Prostate gland (tissue), 2 donors: ENCODE measurements around the gene DCUN1D2. TPM values are rescaled to one million over a fixed set of nuclear protein-coding genes. Genes with fewer than 3 reads are reported as not detected.

Experiments
- DNase-seq: peaks from one replicate; pipeline ENCODE4 v3.0.0-alpha.2; 2019; ENCODE audit warnings: low spot score
- H3K27ac ChIP-seq, 2 donors: fragments of 200-600 bp; sonication (generic); 2 replicates each; pipeline ENCODE4 v1.5.1; 2017 to 2019
- H3K27me3 ChIP-seq: fragments of 200-600 bp; sonication (generic); replicated peaks from 2 replicates; pipeline ENCODE4 v1.5.1; 2019; ENCODE audit not compliant: insufficient read depth
- H3K36me3 ChIP-seq, 2 donors: fragments of 200-600 bp; sonication (generic); 1 replicate in 1 of 2; 2 replicates in 1 of 2; pipeline versions ENCODE4 v1.5.1 to v1.8.1; 2017 to 2019
- H3K4me1 ChIP-seq: fragments of 200-600 bp; sonication (generic); replicated peaks from 2 replicates; pipeline ENCODE4 v1.5.1; 2019
- H3K4me3 ChIP-seq, 2 donors: fragments of 200-600 bp; sonication (generic); 2 replicates each; pipeline ENCODE4 v1.5.1; 2017 to 2019
- H3K9me3 ChIP-seq: fragments of 200-600 bp; sonication (generic); 2 replicates; pipeline ENCODE4 v1.5.1; 2017
- CTCF ChIP-seq, 4 experiments: fragments of 200-600 bp in 2 of 4; fragments of 450-650 bp in 2 of 4; sonication (generic) in 2 of 4; IDR thresholded peaks; 1 replicate in 3 of 4; 2 replicates in 1 of 4; pipeline ENCODE4 v1.5.1; 2016 to 2019; ENCODE audit warnings: antibody characterized with exemption in 4 of 4, mild to moderate bottlenecking in 2 of 4, moderate library complexity in 2 of 4
- POLR2A ChIP-seq: fragments of 450-650 bp; IDR thresholded peaks from one replicate; pipeline ENCODE4 v1.6.1; 2016; ENCODE audit warnings: antibody characterized with exemption, mild to moderate bottlenecking
- POLR2AphosphoS5 ChIP-seq: sonication (generic); formaldehyde crosslinking; IDR thresholded peaks from one replicate; pipeline ENCODE4 v1.6.1; 2017; ENCODE audit warnings: antibody characterized with exemption
- WGBS: methylation state at CpG from one replicate; pipeline ENCODE4 v1.1.5; 2018; 5-methylcytosine and 5-hydroxymethylcytosine counted together
- intact Hi-C: fragments of 100-400 bp; cut with DNase I; formaldehyde crosslinking; loops from one replicate; pipeline ENCODE4 v1.14.2; 2022
- total RNA-seq, 2 donors: library from RNA; depleted of rRNA; stranded (reverse); fragments of >200 nt; gene quantifications; one replicate each; pipeline ENCODE4 v1.1.0, GENCODE V29; 2016

The DCUN1D2 gene
- total RNA-seq, 2 donors from 2014 or later, result 11.0 to 48.0 TPM

GRCh38 chr13:113520571-113520970 lies 30.1 kb upstream of the DCUN1D2 start:
- Histone ChIP-seq H3K4me1 (no peaks in the 10 kb centered on the region), H3K36me3 (no peaks in the 10 kb centered on the region), H3K27ac (no peak overlapping the region), H3K9me3 (no peaks in the 10 kb centered on the region), H3K4me3 (no peak overlapping the region), H3K27me3 (no peaks in the 10 kb centered on the region)
- intact Hi-C loops, result no loop called here
- DNase-seq, result no peak
- 87% methylated on average over 16 of the region's 16 CpGs for WGBS
- no peak for TF ChIP-seq POLR2A
- no peak for TF ChIP-seq POLR2AphosphoS5
- TF ChIP-seq CTCF (IDR thresholded peaks at IDR 0.05), result no peak

GRCh38 chr13:113519556-113519955 lies 29.0 kb upstream of the DCUN1D2 start:
- Histone ChIP-seq H3K4me3 (no peak overlapping the region), H3K36me3 (no peaks in the 10 kb centered on the region), H3K27ac (no peak overlapping the region), H3K9me3 (no peaks in the 10 kb centered on the region), H3K27me3 (no peaks in the 10 kb centered on the region), H3K4me1 (no peaks in the 10 kb centered on the region)
- DNase-seq, result no peak
- TF ChIP-seq POLR2AphosphoS5 (no peak), POLR2A (no peak), CTCF (IDR thresholded peaks at IDR 0.05) (no peak)
- WGBS, result 96% methylated on average over 14 of the region's 14 CpGs
- intact Hi-C loops, result no loop called here

- DNase-seq, result no peak
- H3K4me3 ChIP-seq, result no peak overlapping the region
- H3K27ac ChIP-seq, result no peak overlapping the region
- H3K36me3 ChIP-seq, result no peaks in the 10 kb centered on the region
- no peak for TF ChIP-seq POLR2AphosphoS5
- TF ChIP-seq CTCF (IDR thresholded peaks at IDR 0.05), result no peak
- TF ChIP-seq POLR2A, result no peak
- intact Hi-C loops, result no loop called here
- H3K4me1 ChIP-seq, result no peaks in the 10 kb centered on the region
- WGBS, result 91% methylated on average over 21 of the region's 21 CpGs
- no peaks in the 10 kb centered on the region for H3K9me3 ChIP-seq
- H3K27me3 ChIP-seq, result no peaks in the 10 kb centered on the region
Observed at GRCh38 chr13:113518076-113518803, 27.7 kb upstream of the DCUN1D2 start.

- no peaks in the 10 kb centered on the region for H3K4me1 ChIP-seq
- peaks cover 0 to 12% of the 10 kb centered on the region in 2 donors for H3K36me3 ChIP-seq
- intact Hi-C loops, result no loop called here
- H3K9me3 ChIP-seq, result no peaks in the 10 kb centered on the region
- TF ChIP-seq POLR2A (no peak), POLR2AphosphoS5 (no peak), CTCF (IDR thresholded peaks at IDR 0.05) (no peak)
- H3K4me3 ChIP-seq, result no peak overlapping the region
- 95% methylated on average over 5 of the region's 5 CpGs for WGBS
- H3K27me3 ChIP-seq, result no peaks in the 10 kb centered on the region
- no peak overlapping the region for H3K27ac ChIP-seq
- no peak for DNase-seq
Observed at GRCh38 chr13:113514847-113515246, 24.3 kb upstream of the DCUN1D2 start.

GRCh38 chr13:113513761-113514160 lies 23.2 kb upstream of the DCUN1D2 start:
- 73% methylated on average over 8 of the region's 8 CpGs for WGBS
- Histone ChIP-seq H3K27me3 (no peaks in the 10 kb centered on the region), H3K9me3 (no peaks in the 10 kb centered on the region), H3K4me1 (no peaks in the 10 kb centered on the region), H3K4me3 (no peak overlapping the region), H3K36me3 (peaks cover 0 to 12% of the 10 kb centered on the region in 2 donors), H3K27ac (no peak overlapping the region)
- no peak for TF ChIP-seq POLR2A
- no peak for DNase-seq
- intact Hi-C loops, result no loop called here
